Effector CD4-positive, alpha-beta T cell (primary cell): ENCODE results near the gene GRK3.
"Not testable (repeated sequence)": the region's sequence is repeated elsewhere in the genome, so short reads cannot be mapped to it uniquely, and the experiment has no call there.

Experiments
- DNase-seq: peaks from one replicate; pipeline ENCODE4 v3.0.0-alpha.2; 2020

Gene GRK3

GRCh38 chr22:25702571-25703167 is 138.2 kb downstream of the GRK3 start:
- no peak for DNase-seq

GRCh38 chr22:25704701-25705100 is 140.2 kb downstream of the GRK3 start:
- no peak for DNase-seq

- no peak for DNase-seq
Measured at GRCh38 chr22:25706197-25706596, 141.7 kb downstream of the GRK3 start.

GRCh38 chr22:25708430-25708829 is 144.0 kb downstream of the GRK3 start:
- not testable (repeated sequence) for DNase-seq

- no peak for DNase-seq
Measured at GRCh38 chr22:25709758-25710157, 145.3 kb downstream of the GRK3 start.

- DNase-seq, result no peak
Measured at GRCh38 chr22:25710501-25710900, 146.0 kb downstream of the GRK3 start.

GRCh38 chr22:25711491-25711890 is 147.0 kb downstream of the GRK3 start:
- DNase-seq, result no peak

GRCh38 chr22:25712661-25713400 is 148.4 kb downstream of the GRK3 start:
- no peak for DNase-seq

GRCh38 chr22:25714070-25714469 is 149.6 kb downstream of the GRK3 start:
- no peak for DNase-seq

- DNase-seq, result no peak
Measured at GRCh38 chr22:25714739-25715138, 150.3 kb downstream of the GRK3 start.

GRCh38 chr22:25716637-25717036 is 152.2 kb downstream of the GRK3 start:
- DNase-seq, result no peak

- no peak for DNase-seq
Measured at GRCh38 chr22:25718135-25718840, 153.8 kb downstream of the GRK3 start.

- DNase-seq, result no peak
Measured at GRCh38 chr22:25722223-25722622, 157.7 kb downstream of the GRK3 start.

- DNase-seq, result no peak
Measured at GRCh38 chr22:25722626-25723025, 158.2 kb downstream of the GRK3 start.

GRCh38 chr22:25726241-25726640 is 161.8 kb downstream of the GRK3 start:
- DNase-seq, result no peak

- no peak for DNase-seq
Measured at GRCh38 chr22:25728071-25728470, 163.6 kb downstream of the GRK3 start.

GRCh38 chr22:25729016-25729995 is 164.8 kb downstream of the GRK3 start:
- DNase-seq, result no peak

GRCh38 chr22:25735650-25736049 is 171.2 kb downstream of the GRK3 start:
- no peak for DNase-seq

GRCh38 chr22:25736378-25737011 is 172.0 kb downstream of the GRK3 start:
- DNase-seq, result no peak

- DNase-seq, result no peak
Measured at GRCh38 chr22:25739659-25740344, 175.3 kb downstream of the GRK3 start.
